Measurements from ENCODE around the gene ACP7.

ACP7 gene

GRCh38 chr19:39097299-39097698 lies 13.1 kb downstream of the ACP7 start:
- peaks cover 6% of the 10 kb centered on the region for H3K27me3 ChIP-seq (ENCODE audit: control insufficient read depth, insufficient read depth, low read length)
- H3K9ac ChIP-seq (ENCODE audit: low read depth, low read length): no peak overlapping the region
- no peaks in the 10 kb centered on the region for H3K4me1 ChIP-seq (ENCODE audit: control insufficient read depth, insufficient read depth, low read length)
- H3K4me3 ChIP-seq (ENCODE audit: low read depth, low read length): no peak overlapping the region
- no peaks in the 10 kb centered on the region for H3K36me3 ChIP-seq (ENCODE audit: control insufficient read depth, insufficient read depth, low read length)
- H3K9me3 ChIP-seq (ENCODE audit: control insufficient read depth, insufficient read depth, low read length): no peaks in the 10 kb centered on the region

- H3K9ac ChIP-seq (ENCODE audit: low read depth, low read length): no peak overlapping the region
- peaks cover 6% of the 10 kb centered on the region for H3K27me3 ChIP-seq (ENCODE audit: control insufficient read depth, insufficient read depth, low read length)
- no peaks in the 10 kb centered on the region for H3K4me1 ChIP-seq (ENCODE audit: control insufficient read depth, insufficient read depth, low read length)
- H3K9me3 ChIP-seq (ENCODE audit: control insufficient read depth, insufficient read depth, low read length): no peaks in the 10 kb centered on the region
- H3K4me3 ChIP-seq (ENCODE audit: low read depth, low read length): no peak overlapping the region
- H3K36me3 ChIP-seq (ENCODE audit: control insufficient read depth, insufficient read depth, low read length): no peaks in the 10 kb centered on the region
Observed at GRCh38 chr19:39097721-39098120, 13.6 kb downstream of the ACP7 start.

GRCh38 chr19:39098365-39099269 lies 14.4 kb downstream of the ACP7 start:
- Histone ChIP-seq H3K4me3 (ENCODE audit: low read depth, low read length) (peak overlapping the region; percentile 45), H3K9me3 (ENCODE audit: control insufficient read depth, insufficient read depth, low read length) (no peaks in the 10 kb centered on the region), H3K27me3 (ENCODE audit: control insufficient read depth, insufficient read depth, low read length) (peaks cover 6% of the 10 kb centered on the region), H3K36me3 (ENCODE audit: control insufficient read depth, insufficient read depth, low read length) (no peaks in the 10 kb centered on the region), H3K4me1 (ENCODE audit: control insufficient read depth, insufficient read depth, low read length) (no peaks in the 10 kb centered on the region), H3K9ac (ENCODE audit: low read depth, low read length) (no peak overlapping the region)

- no peak overlapping the region for H3K4me3 ChIP-seq (ENCODE audit: low read depth, low read length)
- peaks cover 6% of the 10 kb centered on the region for H3K27me3 ChIP-seq (ENCODE audit: control insufficient read depth, insufficient read depth, low read length)
- no peaks in the 10 kb centered on the region for H3K4me1 ChIP-seq (ENCODE audit: control insufficient read depth, insufficient read depth, low read length)
- H3K9me3 ChIP-seq (ENCODE audit: control insufficient read depth, insufficient read depth, low read length): no peaks in the 10 kb centered on the region
- no peaks in the 10 kb centered on the region for H3K36me3 ChIP-seq (ENCODE audit: control insufficient read depth, insufficient read depth, low read length)
- no peak overlapping the region for H3K9ac ChIP-seq (ENCODE audit: low read depth, low read length)
Observed at GRCh38 chr19:39099341-39099740, 15.2 kb downstream of the ACP7 start.

GRCh38 chr19:39100500-39101166 lies 16.5 kb downstream of the ACP7 start:
- no peaks in the 10 kb centered on the region for H3K4me1 ChIP-seq (ENCODE audit: control insufficient read depth, insufficient read depth, low read length)
- no peaks in the 10 kb centered on the region for H3K9me3 ChIP-seq (ENCODE audit: control insufficient read depth, insufficient read depth, low read length)
- H3K36me3 ChIP-seq (ENCODE audit: control insufficient read depth, insufficient read depth, low read length): no peaks in the 10 kb centered on the region
- H3K4me3 ChIP-seq (ENCODE audit: low read depth, low read length): no peak overlapping the region
- peaks cover 6% of the 10 kb centered on the region for H3K27me3 ChIP-seq (ENCODE audit: control insufficient read depth, insufficient read depth, low read length)
- no peak overlapping the region for H3K9ac ChIP-seq (ENCODE audit: low read depth, low read length)

- Histone ChIP-seq H3K4me1 (ENCODE audit: control insufficient read depth, insufficient read depth, low read length) (no peaks in the 10 kb centered on the region), H3K9me3 (ENCODE audit: control insufficient read depth, insufficient read depth, low read length) (no peaks in the 10 kb centered on the region), H3K36me3 (ENCODE audit: control insufficient read depth, insufficient read depth, low read length) (no peaks in the 10 kb centered on the region), H3K9ac (ENCODE audit: low read depth, low read length) (no peak overlapping the region), H3K27me3 (ENCODE audit: control insufficient read depth, insufficient read depth, low read length) (peaks cover 3% of the 10 kb centered on the region), H3K4me3 (ENCODE audit: low read depth, low read length) (no peak overlapping the region)
Observed at GRCh38 chr19:39103151-39103550, 19.0 kb downstream of the ACP7 start.

GRCh38 chr19:39104186-39104596 lies 20.0 kb downstream of the ACP7 start:
- Histone ChIP-seq H3K4me1 (ENCODE audit: control insufficient read depth, insufficient read depth, low read length) (no peaks in the 10 kb centered on the region), H3K4me3 (ENCODE audit: low read depth, low read length) (no peak overlapping the region), H3K9me3 (ENCODE audit: control insufficient read depth, insufficient read depth, low read length) (no peaks in the 10 kb centered on the region), H3K36me3 (ENCODE audit: control insufficient read depth, insufficient read depth, low read length) (no peaks in the 10 kb centered on the region), H3K27me3 (ENCODE audit: control insufficient read depth, insufficient read depth, low read length) (no peaks in the 10 kb centered on the region), H3K9ac (ENCODE audit: low read depth, low read length) (no peak overlapping the region)

- Histone ChIP-seq H3K36me3 (ENCODE audit: control insufficient read depth, insufficient read depth, low read length) (no peaks in the 10 kb centered on the region), H3K9ac (ENCODE audit: low read depth, low read length) (no peak overlapping the region), H3K4me3 (ENCODE audit: low read depth, low read length) (no peak overlapping the region)
Observed at GRCh38 chr19:39106194-39106593, 22.0 kb downstream of the ACP7 start.

GRCh38 chr19:39109641-39110040 lies 25.5 kb downstream of the ACP7 start:
- Histone ChIP-seq H3K4me1 (ENCODE audit: control insufficient read depth, insufficient read depth, low read length) (peaks cover 5% of the 10 kb centered on the region), H3K27me3 (ENCODE audit: control insufficient read depth, insufficient read depth, low read length) (no peaks in the 10 kb centered on the region), H3K36me3 (ENCODE audit: control insufficient read depth, insufficient read depth, low read length) (no peaks in the 10 kb centered on the region), H3K9me3 (ENCODE audit: control insufficient read depth, insufficient read depth, low read length) (no peaks in the 10 kb centered on the region), H3K4me3 (ENCODE audit: low read depth, low read length) (no peak overlapping the region), H3K9ac (ENCODE audit: low read depth, low read length) (no peak overlapping the region)

More at GRCh38 chr19:39106194-39106593, 22.0 kb downstream of the ACP7 start:
- Histone ChIP-seq H3K9me3 (ENCODE audit: control insufficient read depth, insufficient read depth, low read length) (no peaks in the 10 kb centered on the region), H3K27me3 (ENCODE audit: control insufficient read depth, insufficient read depth, low read length) (no peaks in the 10 kb centered on the region), H3K4me1 (ENCODE audit: control insufficient read depth, insufficient read depth, low read length) (no peaks in the 10 kb centered on the region)

GRCh38 chr19:39110263-39110967 lies 26.2 kb downstream of the ACP7 start:
- Histone ChIP-seq H3K9ac (ENCODE audit: low read depth, low read length) (no peak overlapping the region), H3K4me1 (ENCODE audit: control insufficient read depth, insufficient read depth, low read length) (peaks cover 5% of the 10 kb centered on the region), H3K27me3 (ENCODE audit: control insufficient read depth, insufficient read depth, low read length) (no peaks in the 10 kb centered on the region), H3K9me3 (ENCODE audit: control insufficient read depth, insufficient read depth, low read length) (no peaks in the 10 kb centered on the region), H3K36me3 (ENCODE audit: control insufficient read depth, insufficient read depth, low read length) (no peaks in the 10 kb centered on the region), H3K4me3 (ENCODE audit: low read depth, low read length) (no peak overlapping the region)

- H3K9ac ChIP-seq (ENCODE audit: low read depth, low read length): no peak overlapping the region
- H3K4me3 ChIP-seq (ENCODE audit: low read depth, low read length): no peak overlapping the region
- no peaks in the 10 kb centered on the region for H3K27me3 ChIP-seq (ENCODE audit: control insufficient read depth, insufficient read depth, low read length)
- no peaks in the 10 kb centered on the region for H3K36me3 ChIP-seq (ENCODE audit: control insufficient read depth, insufficient read depth, low read length)
- no peaks in the 10 kb centered on the region for H3K9me3 ChIP-seq (ENCODE audit: control insufficient read depth, insufficient read depth, low read length)
- H3K4me1 ChIP-seq (ENCODE audit: control insufficient read depth, insufficient read depth, low read length): peaks cover 5% of the 10 kb centered on the region
Observed at GRCh38 chr19:39111593-39112199, 27.5 kb downstream of the ACP7 start.

Data from iPS-15b (cell line).